KMS-11 (cell line): ENCODE data around the gene ABHD17B.
A peak's percentile ranks its signal among the peaks of the same experiment; 100 is the strongest.

ENCODE experiments used
- H2AFZ ChIP-seq: fragments of 200-600 bp; sonication (generic); 2 replicates; pipeline ENCODE4 v1.6.1; 2016; ENCODE audit warnings: antibody characterized with exemption, mixed run types, low read depth
- H3K27ac ChIP-seq: fragments of 200-600 bp; sonication (generic); 2 replicates; pipeline ENCODE4 v1.6.1; 2016; ENCODE audit warnings: mild to moderate bottlenecking, mixed run types
- H3K27me3 ChIP-seq: fragments of 200-600 bp; sonication (generic); 2 replicates; pipeline ENCODE4 v1.6.1; 2017; ENCODE audit warnings: mild to moderate bottlenecking, low read depth, mixed run types, moderate library complexity; ENCODE audit not compliant: insufficient read depth
- H3K36me3 ChIP-seq: fragments of 200-600 bp; sonication (generic); 2 replicates; pipeline ENCODE4 v1.6.1; 2017; ENCODE audit warnings: mild to moderate bottlenecking, mixed run types; ENCODE audit not compliant: insufficient read depth
- H3K4me1 ChIP-seq: fragments of 200-600 bp; sonication (generic); 2 replicates; pipeline ENCODE4 v1.6.1; 2016; ENCODE audit warnings: mild to moderate bottlenecking, low read depth, mixed run types; ENCODE audit not compliant: poor library complexity, severe bottlenecking
- H3K4me2 ChIP-seq: fragments of 200-600 bp; sonication (generic); 2 replicates; pipeline ENCODE4 v1.7.0; 2016; ENCODE audit warnings: mild to moderate bottlenecking, mixed run types
- H3K4me3 ChIP-seq: fragments of 200-600 bp; sonication (generic); IDR thresholded peaks from 2 replicates; pipeline ENCODE4 v1.6.1; 2017; ENCODE audit warnings: low read depth, low read length, mixed read lengths; ENCODE audit not compliant: insufficient read depth
- H3K79me2 ChIP-seq: fragments of 200-600 bp; sonication (generic); 2 replicates; pipeline ENCODE4 v1.6.1; 2016; ENCODE audit warnings: low read depth, mixed run types; ENCODE audit not compliant: insufficient read depth
- H3K9ac ChIP-seq: fragments of 200-600 bp; sonication (generic); 2 replicates; pipeline ENCODE4 v1.6.1; 2016; ENCODE audit warnings: mild to moderate bottlenecking, mixed run types
- H4K20me1 ChIP-seq: fragments of 200-600 bp; sonication (generic); 2 replicates; pipeline ENCODE4 v1.6.1; 2016; ENCODE audit warnings: mild to moderate bottlenecking, mixed run types; ENCODE audit not compliant: insufficient read depth
- CTCF ChIP-seq: fragments of 200-600 bp; sonication (generic); conservative IDR thresholded peaks from 2 replicates; pipeline ENCODE4 v1.6.1; 2017; ENCODE audit warnings: low read depth, mild to moderate bottlenecking, antibody characterized with exemption, low read length, moderate library complexity, mixed read lengths

ABHD17B gene

GRCh38 chr9:71921190-71921814, 10.3 kb upstream of the ABHD17B start:
- H3K4me1 ChIP-seq: peaks cover 29% of the 10 kb centered on the region
- H3K36me3 ChIP-seq: no peaks in the 10 kb centered on the region
- no peaks in the 10 kb centered on the region for H3K27me3 ChIP-seq
- H3K79me2 ChIP-seq: peaks cover 20% of the 10 kb centered on the region; the same call in 1 of the 2 replicates
- no peak overlapping the region for H3K4me3 ChIP-seq
- H2AFZ ChIP-seq: no peak overlapping the region
- H3K4me2 ChIP-seq: no peak overlapping the region
- TF ChIP-seq CTCF: no peak
- no peak overlapping the region for H3K9ac ChIP-seq
- H4K20me1 ChIP-seq: no peaks in the 10 kb centered on the region
- no peak overlapping the region; the same call in 1 of the 2 replicates for H3K27ac ChIP-seq

GRCh38 chr9:71920456-71921189, 9.6 kb upstream of the ABHD17B start:
- Histone ChIP-seq H3K36me3 (no peaks in the 10 kb centered on the region), H2AFZ (no peak overlapping the region), H3K4me1 (peaks cover 29% of the 10 kb centered on the region), H3K4me2 (peak overlapping the region; percentile 2; the same call in 1 of the 2 replicates), H3K27me3 (no peaks in the 10 kb centered on the region), H3K79me2 (peaks cover 27% of the 10 kb centered on the region), H3K27ac (no peak overlapping the region; the same call in 1 of the 2 replicates), H3K9ac (no peak overlapping the region), H3K4me3 (no peak overlapping the region), H4K20me1 (no peaks in the 10 kb centered on the region)
- no peak for TF ChIP-seq CTCF

- Histone ChIP-seq H3K79me2 (peaks cover 44% of the 10 kb centered on the region), H3K36me3 (no peaks in the 10 kb centered on the region)
Observed at GRCh38 chr9:71918419-71918818, 7.4 kb upstream of the ABHD17B start.

GRCh38 chr9:71916834-71917534, 6.0 kb upstream of the ABHD17B start:
- no peak for TF ChIP-seq CTCF
- Histone ChIP-seq H3K4me1 (peaks cover 41% of the 10 kb centered on the region), H3K4me3 (no peak overlapping the region), H3K4me2 (no peak overlapping the region), H4K20me1 (no peaks in the 10 kb centered on the region), H3K9ac (no peak overlapping the region), H3K27ac (no peak overlapping the region), H3K36me3 (no peaks in the 10 kb centered on the region), H2AFZ (no peak overlapping the region), H3K27me3 (no peaks in the 10 kb centered on the region), H3K79me2 (peaks cover 58% of the 10 kb centered on the region)

More at GRCh38 chr9:71918419-71918818, 7.4 kb upstream of the ABHD17B start:
- Histone ChIP-seq H3K27me3 (no peaks in the 10 kb centered on the region), H3K9ac (no peak overlapping the region), H3K4me2 (no peak overlapping the region), H3K4me1 (peaks cover 32% of the 10 kb centered on the region), H3K4me3 (no peak overlapping the region), H2AFZ (no peak overlapping the region), H4K20me1 (no peaks in the 10 kb centered on the region), H3K27ac (no peak overlapping the region)
- no peak for TF ChIP-seq CTCF
